NOMO-1 (cell line): ENCODE results near the gene SLIT3.
A peak's percentile ranks its signal among the peaks of the same experiment; 100 is the strongest.

ENCODE experiments used
- DNase-seq, 2 experiments: peaks; one replicate each; lab custom pipeline; 2025; ENCODE audit not compliant: unreplicated experiment in 2 of 2; lab: John Stamatoyannopoulos, UW

SLIT3 gene

GRCh38 chr5:168669156-168669555, 631.8 kb downstream of the SLIT3 start:
- DNase-seq = no peak

- no peak for DNase-seq
Measured at GRCh38 chr5:168668078-168668477, 632.9 kb downstream of the SLIT3 start.

- no peak for DNase-seq
Measured at GRCh38 chr5:168667301-168667840, 633.6 kb downstream of the SLIT3 start.

- DNase-seq = no peak
Measured at GRCh38 chr5:168666356-168666755, 634.6 kb downstream of the SLIT3 start.

- no peak for DNase-seq
Measured at GRCh38 chr5:168663276-168664004, 637.5 kb downstream of the SLIT3 start.

GRCh38 chr5:168661593-168662485, 639.1 kb downstream of the SLIT3 start:
- no peak for DNase-seq

GRCh38 chr5:168660691-168661090, 640.2 kb downstream of the SLIT3 start:
- DNase-seq = no peak

- no peak for DNase-seq
Measured at GRCh38 chr5:168659286-168659847, 641.6 kb downstream of the SLIT3 start.

- DNase-seq = no peak
Measured at GRCh38 chr5:168658394-168658793, 642.5 kb downstream of the SLIT3 start.

GRCh38 chr5:168656633-168657032, 644.3 kb downstream of the SLIT3 start:
- no peak for DNase-seq

GRCh38 chr5:168655316-168655715, 645.6 kb downstream of the SLIT3 start:
- no peak for DNase-seq

GRCh38 chr5:168654211-168654721, 646.7 kb downstream of the SLIT3 start:
- no peak for DNase-seq

- DNase-seq = no peak
Measured at GRCh38 chr5:168653626-168654025, 647.3 kb downstream of the SLIT3 start.

GRCh38 chr5:168651648-168652047, 649.3 kb downstream of the SLIT3 start:
- DNase-seq = peak; percentile 34 to 62

- no peak for DNase-seq
Measured at GRCh38 chr5:168649306-168649705, 651.6 kb downstream of the SLIT3 start.

GRCh38 chr5:168648576-168648975, 652.4 kb downstream of the SLIT3 start:
- DNase-seq = no peak

GRCh38 chr5:168648016-168648415, 652.9 kb downstream of the SLIT3 start:
- DNase-seq = no peak

- DNase-seq = no peak
Measured at GRCh38 chr5:168647083-168647482, 653.9 kb downstream of the SLIT3 start.

- no peak for DNase-seq
Measured at GRCh38 chr5:168646335-168646734, 654.6 kb downstream of the SLIT3 start.

- DNase-seq = no peak
Measured at GRCh38 chr5:168645195-168645594, 655.7 kb downstream of the SLIT3 start.

GRCh38 chr5:168642019-168642418, 658.9 kb downstream of the SLIT3 start:
- DNase-seq = no peak
